Adrenal gland (tissue), 5 donors: ENCODE measurements around the gene HPS1.

Experiments
- POLR2A ChIP-seq, 2 donors: fragments of 450-650 bp; IDR thresholded peaks; one replicate each; pipeline ENCODE4 v1.6.1; 2017; ENCODE audit warnings: antibody characterized with exemption in 2 of 2, mild to moderate bottlenecking in 2 of 2, moderate library complexity in 1 of 2
- TF ChIP-seq, protein P1 (sequence below), 6 experiments: fragments of 450-650 bp in 4 of 6; fragments of 200-600 bp in 2 of 6; sonication (generic) in 1 of 6; IDR thresholded peaks; 1 replicate in 5 of 6; 2 replicates in 1 of 6; pipeline versions ENCODE4 v1.5.1 to v1.8.0; 2016 to 2021; ENCODE audit warnings: antibody characterized with exemption in 6 of 6, mild to moderate bottlenecking in 2 of 6, moderate library complexity in 1 of 6
- donor health status: DM: no; HTN: no; CAD: no.

DNA sequence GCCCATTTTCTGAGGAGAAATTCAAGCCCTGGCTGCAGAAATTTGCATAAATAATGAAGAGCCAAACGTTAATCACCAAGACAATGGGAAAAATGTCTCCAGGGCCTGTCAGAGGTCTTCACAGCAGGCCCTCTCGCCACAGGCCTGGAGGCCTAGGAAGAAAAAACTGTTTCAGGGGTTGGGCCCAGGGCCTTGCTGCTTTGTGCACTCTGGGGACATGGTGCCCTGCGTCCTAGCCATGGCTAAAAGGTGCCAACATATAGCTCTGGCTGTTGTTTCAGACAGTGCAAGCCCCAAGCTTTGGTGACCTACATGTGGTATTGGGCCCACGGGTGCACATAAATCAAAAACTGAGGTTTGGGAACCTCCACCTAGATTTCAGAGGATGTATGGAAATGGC is 8.0 kb downstream of the HPS1 start:
- TF ChIP-seq, protein P1, sequence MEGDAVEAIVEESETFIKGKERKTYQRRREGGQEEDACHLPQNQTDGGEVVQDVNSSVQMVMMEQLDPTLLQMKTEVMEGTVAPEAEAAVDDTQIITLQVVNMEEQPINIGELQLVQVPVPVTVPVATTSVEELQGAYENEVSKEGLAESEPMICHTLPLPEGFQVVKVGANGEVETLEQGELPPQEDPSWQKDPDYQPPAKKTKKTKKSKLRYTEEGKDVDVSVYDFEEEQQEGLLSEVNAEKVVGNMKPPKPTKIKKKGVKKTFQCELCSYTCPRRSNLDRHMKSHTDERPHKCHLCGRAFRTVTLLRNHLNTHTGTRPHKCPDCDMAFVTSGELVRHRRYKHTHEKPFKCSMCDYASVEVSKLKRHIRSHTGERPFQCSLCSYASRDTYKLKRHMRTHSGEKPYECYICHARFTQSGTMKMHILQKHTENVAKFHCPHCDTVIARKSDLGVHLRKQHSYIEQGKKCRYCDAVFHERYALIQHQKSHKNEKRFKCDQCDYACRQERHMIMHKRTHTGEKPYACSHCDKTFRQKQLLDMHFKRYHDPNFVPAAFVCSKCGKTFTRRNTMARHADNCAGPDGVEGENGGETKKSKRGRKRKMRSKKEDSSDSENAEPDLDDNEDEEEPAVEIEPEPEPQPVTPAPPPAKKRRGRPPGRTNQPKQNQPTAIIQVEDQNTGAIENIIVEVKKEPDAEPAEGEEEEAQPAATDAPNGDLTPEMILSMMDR (IDR thresholded peaks at IDR 0.05) = no peak
- no peak for TF ChIP-seq POLR2A (IDR thresholded peaks at IDR 0.05)
